GM12878 (cell line): ENCODE measurements around the gene MCRIP2. TPM values are rescaled to one million over a fixed set of nuclear protein-coding genes. Genes with fewer than 3 reads are reported as not detected.
A peak's percentile ranks its signal among the peaks of the same experiment; 100 is the strongest.

ENCODE experiments used
- BHLHE40 ChIP-seq, 2 experiments: fragments of 450-650 bp in 1 of 2; IDR thresholded peaks; 2 replicates each; pipeline ENCODE4 v1.6.1; 2011 to 2017; ENCODE audit warnings: low read depth in 2 of 2, borderline replicate concordance in 1 of 2, improper control_type of control experiment in 1 of 2, low read length in 1 of 2, mild to moderate bottlenecking in 1 of 2
- CHD1 ChIP-seq: IDR thresholded peaks from 2 replicates; pipeline ENCODE4 v1.6.1; 2012; ENCODE audit warnings: low read depth, low read length, improper control_type of control experiment
- FOXK2 ChIP-seq: fragments of 450-650 bp; IDR thresholded peaks from 2 replicates; pipeline ENCODE4 v1.6.1; 2017; ENCODE audit warnings: mild to moderate bottlenecking, moderate library complexity
- HDGF ChIP-seq: fragments of 450-650 bp; IDR thresholded peaks from 2 replicates; pipeline ENCODE4 v1.6.1; 2016; ENCODE audit warnings: antibody characterized with exemption
- IKZF1 ChIP-seq: fragments of 450-650 bp; conservative IDR thresholded peaks from 2 replicates; pipeline ENCODE4 v1.6.1; 2017; ENCODE audit warnings: antibody characterized with exemption, mild to moderate bottlenecking
- IRF5 ChIP-seq: fragments of 450-650 bp; IDR thresholded peaks from 2 replicates; pipeline ENCODE4 v1.6.1; 2017; ENCODE audit warnings: borderline replicate concordance
- KDM1A ChIP-seq: fragments of 200-600 bp; sonication (generic); IDR thresholded peaks from 2 replicates; pipeline ENCODE4 v1.6.1; 2016; ENCODE audit warnings: borderline replicate concordance
- LARP7 ChIP-seq: fragments of 450-650 bp; IDR thresholded peaks from 2 replicates; pipeline ENCODE4 v1.6.1; 2017; ENCODE audit warnings: mild to moderate bottlenecking
- MEF2A ChIP-seq: IDR thresholded peaks from 2 replicates; pipeline ENCODE4 v1.6.1; 2011; ENCODE audit warnings: low read depth, mild to moderate bottlenecking, low read length, moderate library complexity; ENCODE audit not compliant: insufficient read depth
- MLLT1 ChIP-seq: fragments of 450-650 bp; IDR thresholded peaks from 2 replicates; pipeline ENCODE4 v1.6.1; 2016; ENCODE audit warnings: mild to moderate bottlenecking
- MXI1 ChIP-seq: fragments of 150-350 bp; IDR thresholded peaks from 2 replicates; pipeline ENCODE4 v1.6.1; 2011; ENCODE audit warnings: low read depth, mild to moderate bottlenecking, inconsistent platforms, low read length, improper control_type of control experiment
- MYC ChIP-seq: IDR thresholded peaks from 2 replicates; pipeline ENCODE4 v1.6.1; 2011; ENCODE audit warnings: mild to moderate bottlenecking, low read length, moderate library complexity, inconsistent platforms; ENCODE audit not compliant: insufficient read depth, insufficient replicate concordance, insufficient read length, severe bottlenecking
- NBN ChIP-seq: fragments of 450-650 bp; IDR thresholded peaks from 2 replicates; pipeline ENCODE4 v1.6.1; 2016
- NFYB ChIP-seq: IDR thresholded peaks from 2 replicates; pipeline ENCODE4 v1.6.1; 2011; ENCODE audit warnings: low read depth, mild to moderate bottlenecking, low read length, improper control_type of control experiment, moderate library complexity; ENCODE audit not compliant: insufficient read depth
- NR2F1 ChIP-seq: fragments of 450-650 bp; conservative IDR thresholded peaks from 2 replicates; pipeline ENCODE4 v1.6.1; 2017; ENCODE audit warnings: mild to moderate bottlenecking
- PKNOX1 ChIP-seq: fragments of 450-650 bp; IDR thresholded peaks from 2 replicates; pipeline ENCODE4 v1.6.1; 2016; ENCODE audit warnings: mild to moderate bottlenecking
- POLR2AphosphoS2 ChIP-seq: IDR thresholded peaks from 2 replicates; pipeline ENCODE4 v1.6.1; 2011; ENCODE audit warnings: low read depth, mild to moderate bottlenecking, low read length, improper control_type of control experiment, moderate library complexity
- RB1 ChIP-seq: fragments of 450-650 bp; formaldehyde crosslinking; IDR thresholded peaks from 2 replicates; pipeline ENCODE4 v1.6.1; 2017; ENCODE audit warnings: mild to moderate bottlenecking, borderline replicate concordance
- SIN3A ChIP-seq: IDR thresholded peaks from 2 replicates; pipeline ENCODE4 v1.6.1; 2012; ENCODE audit warnings: low read depth, low read length, improper control_type of control experiment
- USF2 ChIP-seq: IDR thresholded peaks from 2 replicates; pipeline ENCODE4 v1.6.1; 2011; ENCODE audit warnings: low read depth, low read length, improper control_type of control experiment, borderline replicate concordance
- ZNF207 ChIP-seq: fragments of 450-650 bp; IDR thresholded peaks from 2 replicates; pipeline ENCODE4 v1.6.1; 2014; ENCODE audit warnings: antibody characterized with exemption, mild to moderate bottlenecking, borderline replicate concordance
- ZZZ3 ChIP-seq: IDR thresholded peaks from 2 replicates; pipeline ENCODE4 v1.6.1; 2011; ENCODE audit warnings: low read depth; ENCODE audit not compliant: control insufficient read depth, insufficient read length
- polyA plus RNA-seq, 11 experiments: library from polyadenylated mRNA; depleted of rRNA in 4 of 11; unstranded in 6 of 11; stranded (reverse) in 5 of 11; fragments of >200 nt; fragmentation: Nextera tagmentation in 4 of 11; fragmentation: Illumina TruSeq in 1 of 11; extraction: Ambion mirVana in 4 of 11; extraction: Trizol in 1 of 11; gene quantifications; 1 replicate in 1 of 11; 2 replicates in 10 of 11; pipeline versions ENCODE4 v1.2.1 to v1.2.3, GENCODE V29; 2011 to 2016; ENCODE audit warnings: inconsistent platforms in 2 of 11, missing spikeins in 2 of 11, low read depth in 1 of 11
- total RNA-seq, 4 experiments: library from RNA; depleted of rRNA in 3 of 4; stranded (reverse); fragments of >200 nt in 3 of 4; fragmentation: Illumina TruSeq in 1 of 4; extraction: Trizol in 1 of 4; gene quantifications; 2 replicates each; pipeline versions ENCODE4 v1.2.1 to v1.2.3, GENCODE V29; 2013 to 2021

MCRIP2 gene
- total and polyA plus RNA-seq, 10 of the 15 experiments (the other 5 are each of a cell fraction or from before 2014, with no cell fraction given): 0.19 to 93.1 (median 57.9) TPM

- TF ChIP-seq MXI1 (peak; percentile 78; the same call in 1 of the 2 replicates), NBN (0 out of 2 replicates have a peak, but pooled peaks have one; percentile 54), RB1 (0 out of 2 replicates have a peak, but pooled peaks have one; percentile 21), BHLHE40 (IDR thresholded peaks at IDR 0.05; ENCODE audit: borderline replicate concordance in 1 of 2, low read depth in 2 of 2, low read length in 1 of 2) (peak in 1 of 2 experiments; percentile 71; a peak in 2 of 4 replicates), HDGF (0 out of 2 replicates have a peak, but pooled peaks have one; percentile 84), KDM1A (no peak), MLLT1 (peak; percentile 51; the same call in 1 of the 2 replicates), ZNF207 (0 out of 2 replicates have a peak, but pooled peaks have one; percentile 49), NR2F1 (peak; percentile 94), IKZF1 (peak; percentile 73), ZZZ3 (no peak), IRF5 (no peak), LARP7 (peak; percentile 90), FOXK2 (no peak; the same call in 1 of the 2 replicates), CHD1 (no peak), NFYB (no peak), PKNOX1 (peak; percentile 79), USF2 (peak; percentile 12; the same call in 1 of the 2 replicates), POLR2AphosphoS2 (0 out of 2 replicates have a peak, but pooled peaks have one; percentile 31), SIN3A (0 out of 2 replicates have a peak, but pooled peaks have one; percentile 27), MYC (peak; percentile 48), MEF2A (no peak)
Observed at GRCh38 chr16:695355-696089, 53.9 kb downstream of the MCRIP2 start (continued).
